Smooth muscle cell of trachea (primary cell): ENCODE measurements around the gene DPEP1. TPM values are rescaled to one million over a fixed set of nuclear protein-coding genes. Genes with fewer than 3 reads are reported as not detected.

Experiments used
- total RNA-seq: library from RNA; depleted of rRNA; stranded (reverse); fragments of >200 nt; gene quantifications from 2 replicates; pipeline ENCODE4 v1.2.1, GENCODE V29; 2014

The DPEP1 gene
- total RNA-seq: 0.33 TPM in 1 of 2 replicates, not detected in the other

DNA sequence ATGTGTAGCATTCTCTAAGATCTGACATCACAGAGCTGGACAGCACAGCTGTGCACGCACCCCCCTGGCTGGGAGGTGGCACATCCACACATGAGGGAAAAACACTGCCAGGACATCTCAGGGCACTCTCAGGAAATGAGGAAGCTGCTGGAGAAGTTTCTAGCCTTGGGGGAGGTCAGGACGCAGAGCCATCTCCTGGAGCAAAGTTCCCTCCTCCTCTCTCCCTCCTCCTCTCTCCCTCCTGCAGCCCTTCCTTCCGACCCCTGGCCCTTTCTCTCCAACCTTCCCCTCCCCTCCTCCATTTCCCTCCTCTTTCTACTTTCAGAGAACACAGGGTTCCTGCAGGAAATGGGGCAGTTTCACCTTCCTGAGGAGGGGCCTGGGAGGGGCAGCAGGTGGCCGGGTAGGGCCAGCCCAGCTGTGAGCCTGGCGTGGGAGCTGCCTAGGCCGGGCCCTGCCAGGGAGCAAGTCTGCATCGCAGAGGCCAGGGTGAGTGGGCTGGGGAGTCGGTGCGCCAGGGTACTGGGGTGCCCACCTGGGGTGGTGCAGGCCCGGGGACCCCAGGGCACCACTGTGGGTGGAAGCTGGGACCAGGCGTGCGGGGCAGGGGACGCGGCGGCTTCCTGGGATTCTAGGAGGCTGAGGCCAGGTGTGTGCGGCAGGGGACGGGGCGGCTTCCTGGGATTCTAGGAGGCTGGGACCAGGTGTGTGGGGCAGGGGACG lies at the start of gene DPEP1:
Gene DPEP1, plus strand, starts transcription at position 412 of the 723 bp plus-strand sequence. CDS start 16,769 bp downstream, outside the sequence.

DNA sequence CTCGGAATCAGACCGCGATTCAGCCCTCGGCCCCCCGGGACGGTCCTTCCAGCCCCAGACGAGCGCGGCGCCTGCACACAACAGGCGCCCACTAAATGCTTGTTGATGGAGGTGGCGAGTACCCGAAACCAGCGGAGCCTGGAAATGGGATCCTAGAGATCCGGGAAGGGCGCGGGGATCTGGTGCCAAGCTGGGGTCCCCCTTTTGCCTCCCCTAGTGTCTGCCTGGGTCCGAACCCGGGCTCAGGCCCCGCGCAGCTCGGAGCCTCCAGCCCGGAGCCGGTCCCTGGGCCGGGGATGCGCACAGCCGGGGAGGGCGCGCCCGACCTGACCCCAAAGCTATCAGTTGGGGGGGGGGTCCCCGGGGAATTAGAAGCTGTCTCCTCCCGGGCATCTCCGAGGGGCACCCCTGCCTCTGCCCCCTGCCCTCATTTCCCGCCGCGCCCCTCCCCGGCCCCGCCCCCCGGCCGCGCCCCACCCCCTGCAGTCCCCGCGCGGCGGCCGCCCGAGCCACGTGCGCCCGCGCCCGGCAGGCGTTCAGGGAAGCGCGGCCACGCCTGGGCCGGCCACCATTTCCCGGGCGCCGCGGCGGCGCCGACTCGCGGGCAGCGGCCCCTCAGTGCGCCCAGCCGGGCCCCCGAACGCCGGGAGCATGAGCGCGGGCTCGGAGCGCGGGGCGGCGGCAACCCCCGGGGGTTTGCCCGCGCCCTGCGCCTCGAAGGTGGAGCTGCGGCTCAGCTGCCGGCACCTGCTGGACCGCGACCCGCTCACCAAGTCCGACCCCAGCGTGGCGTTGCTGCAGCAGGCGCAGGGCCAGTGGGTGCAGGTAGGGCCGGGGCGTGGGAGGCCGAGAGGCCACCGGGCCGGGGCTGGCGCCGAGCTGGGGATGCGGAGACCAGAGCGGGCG lies 37.9 kb upstream of the DPEP1 start, which contains the start of gene CPNE7:
Gene CPNE7, plus strand, starts transcription at position 512 of the 906 bp plus-strand sequence. Its CDS starts 140 bp downstream, at position 652.

DNA sequence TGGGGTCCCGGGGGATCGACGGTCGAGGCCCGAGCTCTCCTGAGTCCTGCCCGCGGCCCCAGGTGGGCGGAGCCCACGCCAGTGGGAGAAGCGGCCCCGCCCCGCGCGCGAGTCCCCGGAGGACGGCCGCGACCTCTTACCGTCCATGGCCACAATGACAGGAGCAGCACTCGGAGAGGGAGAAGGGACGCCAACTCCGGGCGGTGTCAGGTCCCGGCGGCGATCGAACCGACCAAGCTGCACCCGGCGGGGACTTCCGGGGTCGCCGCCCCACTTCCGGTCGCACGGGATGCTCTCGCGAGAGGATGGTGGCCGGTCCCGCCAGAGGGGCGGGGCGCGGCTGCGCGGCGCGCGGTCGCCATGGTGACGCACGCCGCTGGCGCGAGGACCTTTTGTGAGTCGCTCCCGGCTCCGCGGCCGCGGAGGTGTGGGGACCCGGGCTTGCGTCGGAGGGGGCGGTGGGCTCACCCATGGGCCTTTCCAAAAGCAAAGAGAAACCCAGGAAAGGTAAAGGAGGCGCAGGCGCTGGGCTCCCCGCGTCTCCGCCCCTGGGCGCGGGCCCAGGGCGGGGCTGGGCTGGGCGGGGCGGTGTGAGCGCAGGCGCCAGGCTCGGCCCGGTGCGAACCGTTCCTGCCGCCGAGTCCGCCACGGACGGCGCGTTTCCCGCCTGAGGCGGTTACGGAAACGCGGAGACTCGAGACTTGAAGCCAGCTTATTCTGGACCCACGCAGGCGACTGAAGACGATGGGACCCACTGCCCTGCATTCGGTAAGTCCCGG lies 44.2 kb downstream of the DPEP1 start, which contains the start of the genes CHMP1A and SPATA33:
Gene CHMP1A, minus strand, starts transcription at position 267 of the 779 bp plus-strand sequence. Its CDS starts 120 bp downstream, at position 147.
Gene SPATA33, plus strand, starts transcription at position 395 of the 779 bp plus-strand sequence. Its CDS starts 76 bp downstream, at position 471.

GRCh38 chr16:89686520-89687091 lies 73.2 kb downstream of the DPEP1 start, which contains the start of gene CDK10:
Gene CDK10, plus strand, starts transcription at chr16:89686689. Its CDS starts 22 bp downstream, at chr16:89686711.

Other genes starting within 250 kb of the DPEP1 start
- gene ANKRD11, start 123.1 kb upstream of the DPEP1 start, total RNA-seq: 66.0 and 79.3 TPM in 2 replicates
- gene SPG7, start 105.2 kb upstream of the DPEP1 start, total RNA-seq: 139 and 154 TPM in 2 replicates
- 2,383 and 3,310 TPM in 2 replicates for gene RPL13, start 53.0 kb upstream of the DPEP1 start, total RNA-seq
- gene CPNE7, start 37.9 kb upstream of the DPEP1 start, total RNA-seq: 15.6 and 31.6 TPM in 2 replicates
- gene CHMP1A, start 44.1 kb downstream of the DPEP1 start, total RNA-seq: 91.3 and 125 TPM in 2 replicates
- gene SPATA33, start 44.2 kb downstream of the DPEP1 start, total RNA-seq: 2.5 and 3.6 TPM in 2 replicates
- 39.6 and 39.9 TPM in 2 replicates for gene CDK10, start 73.0 kb downstream of the DPEP1 start, total RNA-seq
- gene SPATA2L, start 88.1 kb downstream of the DPEP1 start, total RNA-seq: 7.7 and 14.2 TPM in 2 replicates
- gene VPS9D1, start 107.3 kb downstream of the DPEP1 start, total RNA-seq: 12.8 and 18.2 TPM in 2 replicates
- 12.2 and 16.2 TPM in 2 replicates for gene ZNF276, start 107.9 kb downstream of the DPEP1 start, total RNA-seq
- gene FANCA, start 203.0 kb downstream of the DPEP1 start, total RNA-seq: 6.1 and 14.0 TPM in 2 replicates
- gene SPIRE2, start 214.8 kb downstream of the DPEP1 start, total RNA-seq: 2.2 and 3.6 TPM in 2 replicates